ENCODE measurements around the gene UTY. TPM values are rescaled to one million over a fixed set of nuclear protein-coding genes. Genes with fewer than 3 reads are reported as not detected.

The UTY gene
- total and polyA plus RNA-seq, 10 of the 15 experiments (the other 5 are each of a cell fraction or from before 2014, with no cell fraction given), result 0.13 TPM; not detected in 9

DNA sequence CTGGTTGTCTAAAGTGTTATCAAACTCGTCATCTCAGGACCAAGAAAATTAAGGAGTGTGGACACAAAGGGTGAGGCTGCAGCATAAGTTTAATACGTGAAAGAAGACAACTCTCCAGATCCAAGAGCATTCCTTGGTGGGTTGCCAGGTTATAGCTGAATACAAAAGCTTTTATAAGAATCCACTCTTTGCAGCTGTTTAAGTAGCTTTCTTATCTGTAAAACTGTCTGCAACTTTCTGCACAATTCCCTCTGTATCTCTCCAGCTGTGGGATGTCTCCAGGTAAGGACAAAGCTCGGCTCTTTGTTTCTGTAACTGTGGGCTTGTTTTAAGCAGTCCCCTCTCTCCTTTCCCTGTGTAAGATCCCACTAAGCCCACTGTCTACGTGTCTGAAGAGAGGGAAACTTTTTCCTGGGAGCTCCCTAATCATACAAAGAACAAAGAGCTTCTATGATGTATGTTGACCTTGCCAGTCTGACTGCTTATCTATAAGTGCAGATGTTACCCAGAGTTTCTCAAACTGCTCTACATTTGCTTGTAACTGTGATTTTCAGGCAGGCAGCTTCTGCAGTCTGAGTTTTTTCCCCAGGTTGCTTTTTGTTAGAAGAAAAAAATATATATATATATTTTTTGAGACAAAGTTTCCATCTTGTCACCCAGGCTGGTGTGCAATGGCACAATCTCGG is 268.7 kb downstream of the UTY start (continued):
- TF ChIP-seq ZNF24 (IDR thresholded peaks at IDR 0.05) (no peak), BACH1 (IDR thresholded peaks at IDR 0.05; ENCODE audit: borderline replicate concordance) (no peak), CBFB (IDR thresholded peaks at IDR 0.05; ENCODE audit: low read depth) (no peak), KDM1A (IDR thresholded peaks at IDR 0.05; ENCODE audit: borderline replicate concordance) (no peak), EP300 (IDR thresholded peaks at IDR 0.05; ENCODE audit: borderline replicate concordance in 1 of 2, control insufficient read depth in 1 of 2, low read depth in 2 of 2, low read length in 2 of 2) (no peak), ZNF384 (IDR thresholded peaks at IDR 0.05; ENCODE audit: borderline replicate concordance, low read depth, low read length) (no peak), MYB (IDR thresholded peaks at IDR 0.05; ENCODE audit: borderline replicate concordance, low read depth, low read length) (no peak), IRF3 (IDR thresholded peaks at IDR 0.05) (no peak), RAD51 (IDR thresholded peaks at IDR 0.05) (no peak), BRCA1 (IDR thresholded peaks at IDR 0.05; ENCODE audit: low read depth, low read length) (no peak)
- TF ChIP-seq, protein P1, sequence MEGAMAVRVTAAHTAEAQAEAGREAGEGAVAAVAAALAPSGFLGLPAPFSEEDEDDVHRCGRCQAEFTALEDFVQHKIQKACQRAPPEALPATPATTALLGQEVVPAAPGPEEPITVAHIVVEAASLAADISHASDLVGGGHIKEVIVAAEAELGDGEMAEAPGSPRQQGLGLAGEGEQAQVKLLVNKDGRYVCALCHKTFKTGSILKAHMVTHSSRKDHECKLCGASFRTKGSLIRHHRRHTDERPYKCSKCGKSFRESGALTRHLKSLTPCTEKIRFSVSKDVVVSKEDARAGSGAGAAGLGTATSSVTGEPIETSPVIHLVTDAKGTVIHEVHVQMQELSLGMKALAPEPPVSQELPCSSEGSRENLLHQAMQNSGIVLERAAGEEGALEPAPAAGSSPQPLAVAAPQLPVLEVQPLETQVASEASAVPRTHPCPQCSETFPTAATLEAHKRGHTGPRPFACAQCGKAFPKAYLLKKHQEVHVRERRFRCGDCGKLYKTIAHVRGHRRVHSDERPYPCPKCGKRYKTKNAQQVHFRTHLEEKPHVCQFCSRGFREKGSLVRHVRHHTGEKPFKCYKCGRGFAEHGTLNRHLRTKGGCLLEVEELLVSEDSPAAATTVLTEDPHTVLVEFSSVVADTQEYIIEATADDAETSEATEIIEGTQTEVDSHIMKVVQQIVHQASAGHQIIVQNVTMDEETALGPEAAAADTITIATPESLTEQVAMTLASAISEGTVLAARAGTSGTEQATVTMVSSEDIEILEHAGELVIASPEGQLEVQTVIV (IDR thresholded peaks at IDR 0.05; ENCODE audit: borderline replicate concordance, partially characterized antibody), result no peak
